Endothelial cell of umbilical vein (primary cell): ENCODE data around the gene USH2A. TPM values are rescaled to one million over a fixed set of nuclear protein-coding genes. Genes with fewer than 3 reads are reported as not detected.

ENCODE experiments used
- BruUV-seq: library from RNA; stranded (reverse); fragments of 400-500 nt; replicated peaks from 2 replicates; lab custom pipeline; 2021; lab: Mats Ljungman, UMichigan
- CTCF ChIA-PET: fragments of 300-600, 350-600 bp; sonication (Branson Sonifier 250); formaldehyde crosslinking; loops from one replicate; lab custom pipeline; 2021; ENCODE audit warnings: antibody characterized with exemption, inconsistent platforms; lab: Charles Lee
- POLR2A ChIA-PET: fragments of 300-600, 350-600 bp; sonication (Branson Sonifier 250); formaldehyde crosslinking; loops from one replicate; lab custom pipeline; 2021; ENCODE audit warnings: antibody characterized with exemption, inconsistent platforms; lab: Charles Lee
- DNase-seq: peaks from one replicate; pipeline ENCODE4 v3.0.0-alpha.2; 2011; ENCODE audit warnings: low read depth, low spot score
- FAIRE-seq: peaks from 2 replicates; lab custom pipeline; 2011; peaks lifted over from hg19 to GRCh38; lab: Jason Lieb, UNC
- H2AFZ ChIP-seq: 2 replicates; pipeline ENCODE4 v1.6.0; 2012; ENCODE audit warnings: low read depth, low read length, control low read depth, inconsistent platforms
- H3K27ac ChIP-seq: 2 replicates; pipeline ENCODE4 v1.5.1; 2011; ENCODE audit warnings: low read depth, mild to moderate bottlenecking, control low read depth, low read length, moderate library complexity; ENCODE audit not compliant: insufficient read depth
- H3K27me3 ChIP-seq, 2 experiments: 2 replicates each; pipeline versions ENCODE4 v1.6.0 to v1.6.1; 2011; ENCODE audit warnings: low read length in 2 of 2, mixed read lengths in 1 of 2; ENCODE audit not compliant: control insufficient read depth in 2 of 2, insufficient read depth in 2 of 2
- H3K36me3 ChIP-seq, 2 experiments: 2 replicates in 1 of 2; 3 replicates in 1 of 2; pipeline ENCODE4 v1.5.1; 2011; ENCODE audit warnings: low read length in 2 of 2, mild to moderate bottlenecking in 1 of 2, moderate library complexity in 1 of 2; ENCODE audit not compliant: control insufficient read depth in 2 of 2, insufficient read depth in 2 of 2; ENCODE audit errors: extremely low read depth in 1 of 2
- H3K4me1 ChIP-seq: 3 replicates; pipeline ENCODE4 v1.5.1; 2011; ENCODE audit warnings: mild to moderate bottlenecking, low read length; ENCODE audit not compliant: control insufficient read depth, insufficient read depth; ENCODE audit errors: extremely low read depth
- H3K4me2 ChIP-seq: 2 replicates; pipeline ENCODE4 v1.6.1; 2011; ENCODE audit warnings: low read length, control low read depth, mixed read lengths; ENCODE audit not compliant: insufficient read depth
- H3K4me3 ChIP-seq, 3 experiments: fragments of 200-600 bp in 1 of 3; sonication (generic), shearing (Covaris generic) in 1 of 3; replicated peaks in 1 of 3; 2 replicates each; pipeline ENCODE4 v1.5.1; 2011 to 2016; ENCODE audit warnings: control low read depth in 3 of 3, low read length in 3 of 3, mild to moderate bottlenecking in 2 of 3, inconsistent platforms in 1 of 3, low read depth in 1 of 3, moderate library complexity in 1 of 3; ENCODE audit not compliant: insufficient read depth in 1 of 3
- H3K79me2 ChIP-seq: 2 replicates; pipeline ENCODE4 v1.6.0; 2012; ENCODE audit warnings: low read length, inconsistent platforms; ENCODE audit not compliant: control insufficient read depth, insufficient read depth
- H3K9ac ChIP-seq: replicated peaks from 2 replicates; pipeline ENCODE3; 2011; ENCODE audit warnings: low read length, control low read depth; ENCODE audit not compliant: insufficient read depth; ENCODE audit errors: extremely low read depth
- H3K9me1 ChIP-seq: replicated peaks from 3 replicates; pipeline ENCODE4 v1.6.0; 2011; ENCODE audit warnings: mild to moderate bottlenecking, low read length; ENCODE audit not compliant: control insufficient read depth, insufficient read depth; ENCODE audit errors: extremely low read depth
- H3K9me3 ChIP-seq: replicated peaks from 2 replicates; pipeline ENCODE4 v1.5.1; 2012; ENCODE audit warnings: low read length, inconsistent platforms; ENCODE audit not compliant: control insufficient read depth, insufficient read depth
- H4K20me1 ChIP-seq: replicated peaks from 2 replicates; pipeline ENCODE3; 2011; ENCODE audit warnings: mild to moderate bottlenecking, low read length; ENCODE audit not compliant: control insufficient read depth, insufficient read depth; ENCODE audit errors: extremely low read depth
- EZH2 ChIP-seq: IDR thresholded peaks from 2 replicates; pipeline ENCODE4 v1.6.1; 2012; ENCODE audit warnings: borderline replicate concordance, low read depth, mild to moderate bottlenecking, moderate library complexity, low read length, inconsistent platforms; ENCODE audit not compliant: severe bottlenecking
- FOS ChIP-seq: IDR thresholded peaks from 2 replicates; pipeline ENCODE4 v1.6.1; 2011; ENCODE audit warnings: mild to moderate bottlenecking, low read length, moderate library complexity, borderline replicate concordance; ENCODE audit not compliant: insufficient read depth
- GATA2 ChIP-seq: IDR thresholded peaks from 2 replicates; pipeline ENCODE4 v1.7.0; 2011; ENCODE audit warnings: low read depth, mild to moderate bottlenecking, moderate library complexity, mixed read lengths, low read length; ENCODE audit not compliant: insufficient read length, insufficient read depth
- JUN ChIP-seq: IDR thresholded peaks from 2 replicates; pipeline ENCODE4 v1.6.1; 2011; ENCODE audit warnings: borderline replicate concordance, low read depth; ENCODE audit not compliant: insufficient read length, insufficient read depth
- MYC ChIP-seq: IDR thresholded peaks from one replicate; pipeline ENCODE4 v1.6.1; 2011; ENCODE audit warnings: mild to moderate bottlenecking, low read depth, low read length
- POLR2A ChIP-seq: IDR thresholded peaks from 2 replicates; pipeline ENCODE4 v1.6.1; 2012; ENCODE audit warnings: low read depth, mild to moderate bottlenecking, control low read depth, low read length
- POLR2AphosphoS5 ChIP-seq: IDR thresholded peaks from 2 replicates; pipeline ENCODE4 v1.6.1; 2012; ENCODE audit warnings: low read depth, mild to moderate bottlenecking, control low read depth, low read length, moderate library complexity; ENCODE audit not compliant: insufficient read depth
- dilution Hi-C: fragments of 300-500 bp; cut with MboI; formaldehyde crosslinking; loops from one replicate; pipeline ENCODE4 v1.15.0; 2019; ENCODE audit warnings: low sequenced_read_pairs; ENCODE audit not compliant: extremely low pct_ligation_motif_present
- intact Hi-C: fragments of 100-400 bp; cut with micrococcal nuclease; formaldehyde crosslinking; loops from one replicate; pipeline ENCODE4 v1.10.0; 2022
- polyA plus RNA-seq, 4 experiments: library from polyadenylated mRNA; depleted of rRNA in 3 of 4; stranded (reverse) in 3 of 4; unstranded in 1 of 4; fragments of >200 nt; gene quantifications; 2 replicates each; pipeline versions ENCODE4 v1.2.1 to v1.2.3, GENCODE V29; 2011 to 2012; ENCODE audit warnings: missing spikeins in 1 of 4
- total RNA-seq: library from RNA; stranded (reverse); gene quantifications from 2 replicates; pipeline ENCODE4 v1.2.3, GENCODE V29; 2021
- TF ChIP-seq, protein P1 (sequence below), 2 donors: IDR thresholded peaks; 1 replicate in 1 of 2; 2 replicates in 1 of 2; pipeline ENCODE4 v1.5.1; 2011; ENCODE audit warnings: low read length in 2 of 2, mild to moderate bottlenecking in 2 of 2, moderate library complexity in 2 of 2, control low read depth in 1 of 2, inconsistent platforms in 1 of 2, low read depth in 1 of 2; ENCODE audit not compliant: insufficient read depth in 1 of 2; ENCODE audit errors: extremely low read depth in 1 of 2
- TF ChIP-seq, protein P2 (sequence below): IDR thresholded peaks from 2 replicates; pipeline ENCODE4 v1.6.1; 2011; ENCODE audit not compliant: insufficient read depth, insufficient read length

The USH2A gene
- total and polyA plus RNA-seq, 2 donors (not counting 3 experiments of a cell fraction or from before 2014, with no cell fraction given) = not detected

DNA sequence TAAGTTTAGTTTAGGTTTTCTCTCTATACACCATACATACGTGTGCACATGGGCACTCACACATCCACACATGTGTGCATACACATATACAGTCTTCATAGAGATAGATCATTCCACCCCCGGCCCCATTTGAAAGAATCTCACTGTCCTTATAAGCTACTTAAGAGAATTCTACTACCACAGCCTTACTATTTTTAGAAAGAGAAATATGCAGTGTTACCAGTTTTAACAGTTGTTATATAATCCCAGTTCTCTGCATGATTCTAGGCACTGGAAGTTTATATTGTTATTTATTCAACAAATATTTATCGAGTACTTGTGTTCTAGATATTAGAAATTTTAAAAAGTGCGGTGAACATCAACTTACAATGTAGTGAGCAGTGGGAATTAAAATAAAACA, 814.6 kb downstream of the USH2A start:
- H3K36me3 ChIP-seq = peaks cover 0 to 11% of the 10 kb centered on the region in 2 experiments
- H3K27ac ChIP-seq = no peak overlapping the region
- FAIRE-seq = no peak

More for the DNA sequence above, 814.6 kb downstream of the USH2A start:
- Histone ChIP-seq H2AFZ (no peak overlapping the region), H3K4me2 (no peak overlapping the region), H4K20me1 (no peaks in the 10 kb centered on the region), H3K9me3 (no peaks in the 10 kb centered on the region), H3K4me1 (peaks cover 8% of the 10 kb centered on the region), H3K27me3 (no peaks in the 10 kb centered on the region), H3K9ac (no peak overlapping the region), H3K4me3 (no peak overlapping the region), H3K9me1 (no peaks in the 10 kb centered on the region), H3K79me2 (peaks cover 3% of the 10 kb centered on the region)
- intact Hi-C loops (no loop called here), dilution Hi-C loops (no loop called here)
- TF ChIP-seq EZH2 = no peak
- no peak for TF ChIP-seq POLR2AphosphoS5
- no peak for TF ChIP-seq GATA2
- TF ChIP-seq, protein P1, sequence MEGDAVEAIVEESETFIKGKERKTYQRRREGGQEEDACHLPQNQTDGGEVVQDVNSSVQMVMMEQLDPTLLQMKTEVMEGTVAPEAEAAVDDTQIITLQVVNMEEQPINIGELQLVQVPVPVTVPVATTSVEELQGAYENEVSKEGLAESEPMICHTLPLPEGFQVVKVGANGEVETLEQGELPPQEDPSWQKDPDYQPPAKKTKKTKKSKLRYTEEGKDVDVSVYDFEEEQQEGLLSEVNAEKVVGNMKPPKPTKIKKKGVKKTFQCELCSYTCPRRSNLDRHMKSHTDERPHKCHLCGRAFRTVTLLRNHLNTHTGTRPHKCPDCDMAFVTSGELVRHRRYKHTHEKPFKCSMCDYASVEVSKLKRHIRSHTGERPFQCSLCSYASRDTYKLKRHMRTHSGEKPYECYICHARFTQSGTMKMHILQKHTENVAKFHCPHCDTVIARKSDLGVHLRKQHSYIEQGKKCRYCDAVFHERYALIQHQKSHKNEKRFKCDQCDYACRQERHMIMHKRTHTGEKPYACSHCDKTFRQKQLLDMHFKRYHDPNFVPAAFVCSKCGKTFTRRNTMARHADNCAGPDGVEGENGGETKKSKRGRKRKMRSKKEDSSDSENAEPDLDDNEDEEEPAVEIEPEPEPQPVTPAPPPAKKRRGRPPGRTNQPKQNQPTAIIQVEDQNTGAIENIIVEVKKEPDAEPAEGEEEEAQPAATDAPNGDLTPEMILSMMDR (IDR thresholded peaks at IDR 0.05; ENCODE audit: extremely low read depth in 1 of 2, insufficient read depth in 1 of 2, low read depth in 1 of 2, low read length in 2 of 2) = no peak
- TF ChIP-seq FOS = no peak
- TF ChIP-seq MYC = no peak
- no peak for TF ChIP-seq POLR2A
- no peak for TF ChIP-seq JUN
- TF ChIP-seq, protein P2, sequence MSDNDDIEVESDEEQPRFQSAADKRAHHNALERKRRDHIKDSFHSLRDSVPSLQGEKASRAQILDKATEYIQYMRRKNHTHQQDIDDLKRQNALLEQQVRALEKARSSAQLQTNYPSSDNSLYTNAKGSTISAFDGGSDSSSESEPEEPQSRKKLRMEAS = no peak
- BruUV-seq = no TSS peak
- ChIA-PET POLR2A (no interaction called here), CTCF (no interaction called here)
- DNase-seq = no peak
